Gastrocnemius medialis (tissue), 4 donors: Measurements from ENCODE around the gene DOP1B.

Experiments
- POLR2A ChIP-seq, 2 donors: fragments of 450-650 bp; IDR thresholded peaks; one replicate each; pipeline ENCODE4 v1.6.1; 2017; ENCODE audit warnings: antibody characterized with exemption in 2 of 2, mild to moderate bottlenecking in 2 of 2, moderate library complexity in 2 of 2
- TF ChIP-seq, protein P1 (sequence below), 5 experiments: fragments of 450-650 bp in 3 of 5; fragments of 200-600 bp in 2 of 5; sonication (generic) in 2 of 5; IDR thresholded peaks in 4 of 5; conservative IDR thresholded peaks in 1 of 5; 1 replicate in 4 of 5; 2 replicates in 1 of 5; pipeline ENCODE4 v1.5.1; 2016 to 2019; ENCODE audit warnings: antibody characterized with exemption in 5 of 5, mild to moderate bottlenecking in 3 of 5, moderate library complexity in 3 of 5

DNA sequence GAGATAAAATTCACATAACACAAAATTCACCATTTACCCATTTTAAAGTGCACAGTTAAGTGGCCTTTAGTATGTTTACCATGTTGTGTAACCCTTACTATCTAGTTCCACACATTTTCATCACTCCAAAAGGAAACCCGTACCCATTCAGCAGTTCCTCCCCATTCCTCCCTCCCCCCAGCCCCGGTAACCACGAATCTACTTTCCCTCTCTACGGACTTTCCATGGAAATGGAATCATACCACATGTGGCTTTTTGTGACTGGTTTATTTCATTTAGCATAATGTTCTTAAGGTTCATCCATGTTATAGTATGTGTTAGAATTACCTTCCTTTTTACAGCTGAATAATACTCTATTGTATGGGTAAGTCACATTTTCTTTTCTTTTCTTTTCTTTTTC lies 10.9 kb downstream of the DOP1B start:
- TF ChIP-seq, protein P1, sequence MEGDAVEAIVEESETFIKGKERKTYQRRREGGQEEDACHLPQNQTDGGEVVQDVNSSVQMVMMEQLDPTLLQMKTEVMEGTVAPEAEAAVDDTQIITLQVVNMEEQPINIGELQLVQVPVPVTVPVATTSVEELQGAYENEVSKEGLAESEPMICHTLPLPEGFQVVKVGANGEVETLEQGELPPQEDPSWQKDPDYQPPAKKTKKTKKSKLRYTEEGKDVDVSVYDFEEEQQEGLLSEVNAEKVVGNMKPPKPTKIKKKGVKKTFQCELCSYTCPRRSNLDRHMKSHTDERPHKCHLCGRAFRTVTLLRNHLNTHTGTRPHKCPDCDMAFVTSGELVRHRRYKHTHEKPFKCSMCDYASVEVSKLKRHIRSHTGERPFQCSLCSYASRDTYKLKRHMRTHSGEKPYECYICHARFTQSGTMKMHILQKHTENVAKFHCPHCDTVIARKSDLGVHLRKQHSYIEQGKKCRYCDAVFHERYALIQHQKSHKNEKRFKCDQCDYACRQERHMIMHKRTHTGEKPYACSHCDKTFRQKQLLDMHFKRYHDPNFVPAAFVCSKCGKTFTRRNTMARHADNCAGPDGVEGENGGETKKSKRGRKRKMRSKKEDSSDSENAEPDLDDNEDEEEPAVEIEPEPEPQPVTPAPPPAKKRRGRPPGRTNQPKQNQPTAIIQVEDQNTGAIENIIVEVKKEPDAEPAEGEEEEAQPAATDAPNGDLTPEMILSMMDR (IDR thresholded peaks at IDR 0.05 in 4 of 5, conservative IDR thresholded peaks at IDR 0.05 in 1 of 5): no peak
- no peak for TF ChIP-seq POLR2A (IDR thresholded peaks at IDR 0.05)
